ENCODE measurements around the gene FOXO1. TPM values are rescaled to one million over a fixed set of nuclear protein-coding genes. Genes with fewer than 3 reads are reported as not detected.

FOXO1 gene
- total RNA-seq, 2 donors from 2014 or later: 41.7 to 60.9 TPM

DNA sequence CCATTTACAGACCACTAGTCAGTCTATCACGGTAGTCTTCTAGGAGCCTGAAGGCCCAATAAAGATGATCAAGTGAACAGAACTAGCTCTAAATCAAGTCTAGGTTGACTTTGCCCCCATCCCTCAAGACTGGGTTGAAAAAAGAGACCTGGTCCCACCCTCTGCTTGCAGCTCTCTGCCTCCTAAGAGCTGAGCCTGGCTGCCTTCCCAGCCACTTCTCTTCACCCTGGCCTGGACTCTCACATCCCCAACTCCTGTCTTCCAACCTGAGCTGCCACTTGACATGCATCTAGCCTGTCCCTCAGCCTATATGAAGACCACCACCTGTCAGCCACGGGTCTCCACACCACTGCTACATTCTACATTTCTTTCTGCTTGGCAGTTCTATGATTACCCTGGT is 99.6 kb downstream of the FOXO1 start:
- TF ChIP-seq, protein P1, sequence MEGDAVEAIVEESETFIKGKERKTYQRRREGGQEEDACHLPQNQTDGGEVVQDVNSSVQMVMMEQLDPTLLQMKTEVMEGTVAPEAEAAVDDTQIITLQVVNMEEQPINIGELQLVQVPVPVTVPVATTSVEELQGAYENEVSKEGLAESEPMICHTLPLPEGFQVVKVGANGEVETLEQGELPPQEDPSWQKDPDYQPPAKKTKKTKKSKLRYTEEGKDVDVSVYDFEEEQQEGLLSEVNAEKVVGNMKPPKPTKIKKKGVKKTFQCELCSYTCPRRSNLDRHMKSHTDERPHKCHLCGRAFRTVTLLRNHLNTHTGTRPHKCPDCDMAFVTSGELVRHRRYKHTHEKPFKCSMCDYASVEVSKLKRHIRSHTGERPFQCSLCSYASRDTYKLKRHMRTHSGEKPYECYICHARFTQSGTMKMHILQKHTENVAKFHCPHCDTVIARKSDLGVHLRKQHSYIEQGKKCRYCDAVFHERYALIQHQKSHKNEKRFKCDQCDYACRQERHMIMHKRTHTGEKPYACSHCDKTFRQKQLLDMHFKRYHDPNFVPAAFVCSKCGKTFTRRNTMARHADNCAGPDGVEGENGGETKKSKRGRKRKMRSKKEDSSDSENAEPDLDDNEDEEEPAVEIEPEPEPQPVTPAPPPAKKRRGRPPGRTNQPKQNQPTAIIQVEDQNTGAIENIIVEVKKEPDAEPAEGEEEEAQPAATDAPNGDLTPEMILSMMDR (IDR thresholded peaks at IDR 0.05): no peak
- Histone ChIP-seq H3K4me1 (ENCODE audit: control insufficient read depth in 1 of 2, low read depth in 2 of 2) (peaks cover 44 to 78% of the 10 kb centered on the region in 2 donors), H3K27me3 (replicated peaks; ENCODE audit: insufficient read depth) (no peaks in the 10 kb centered on the region)

DNA sequence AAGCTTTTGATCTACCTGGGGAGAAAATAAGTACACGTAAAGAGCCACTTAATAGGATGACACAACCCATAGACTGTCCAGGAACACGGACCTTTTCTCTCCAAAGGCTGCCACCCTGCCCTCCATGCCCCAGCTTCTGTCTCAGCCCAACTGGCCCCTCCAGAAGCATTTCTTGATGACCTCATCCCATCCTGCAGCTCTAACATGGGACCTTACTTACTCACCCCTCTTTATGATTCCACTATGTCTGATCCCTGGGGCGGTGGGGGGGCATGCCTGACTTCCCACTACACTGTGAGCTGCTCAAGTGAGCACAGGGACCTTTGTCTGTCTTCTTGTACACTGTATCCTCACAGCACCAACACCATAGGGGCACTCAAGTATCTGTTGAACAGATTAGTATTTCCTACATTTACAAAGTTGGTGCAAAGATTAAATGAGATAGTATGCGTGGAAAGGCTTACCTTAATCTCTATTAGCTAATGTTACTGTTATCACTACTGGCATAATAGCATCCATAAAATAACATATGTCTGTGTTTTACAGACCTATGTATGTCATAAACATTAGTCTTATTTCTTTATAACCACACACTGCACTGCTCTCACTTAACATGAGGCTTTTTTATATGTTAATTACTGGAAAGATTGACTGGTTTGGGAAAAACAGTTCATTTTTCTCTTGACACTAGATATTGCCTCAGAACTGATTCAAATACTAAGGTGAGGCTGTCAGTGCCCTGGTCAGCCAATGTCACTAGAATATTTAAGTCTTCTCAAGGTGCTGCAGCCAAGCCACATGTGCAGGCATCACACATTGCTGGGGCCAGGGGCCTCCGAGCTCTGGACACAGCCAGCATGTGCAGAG is 100.9 kb downstream of the FOXO1 start:
- H3K4me3 ChIP-seq: no peak overlapping the region
- no peak overlapping the region for H3K27ac ChIP-seq
- H3K36me3 ChIP-seq: no peaks in the 10 kb centered on the region
- DNase-seq (ENCODE audit: low spot score) (no peak), ATAC-seq (ENCODE audit: insufficient number of reproducible peaks, low FRiP score, low read depth) (no peak)
- TF ChIP-seq, protein P1 (IDR thresholded peaks at IDR 0.05): no peak
- no peaks in the 10 kb centered on the region for H3K9me3 ChIP-seq
- peaks cover 44 to 71% of the 10 kb centered on the region in 2 donors for H3K4me1 ChIP-seq (ENCODE audit: control insufficient read depth in 1 of 2, low read depth in 2 of 2)
- H3K27me3 ChIP-seq (replicated peaks; ENCODE audit: insufficient read depth): no peaks in the 10 kb centered on the region

More for the DNA sequence above, 99.6 kb downstream of the FOXO1 start:
- no peak overlapping the region for H3K27ac ChIP-seq
- ATAC-seq (ENCODE audit: insufficient number of reproducible peaks, low FRiP score, low read depth) (no peak), DNase-seq (ENCODE audit: low spot score) (no peak)
- no peaks in the 10 kb centered on the region for H3K9me3 ChIP-seq
- no peaks in the 10 kb centered on the region for H3K36me3 ChIP-seq
- H3K4me3 ChIP-seq: no peak overlapping the region

DNA sequence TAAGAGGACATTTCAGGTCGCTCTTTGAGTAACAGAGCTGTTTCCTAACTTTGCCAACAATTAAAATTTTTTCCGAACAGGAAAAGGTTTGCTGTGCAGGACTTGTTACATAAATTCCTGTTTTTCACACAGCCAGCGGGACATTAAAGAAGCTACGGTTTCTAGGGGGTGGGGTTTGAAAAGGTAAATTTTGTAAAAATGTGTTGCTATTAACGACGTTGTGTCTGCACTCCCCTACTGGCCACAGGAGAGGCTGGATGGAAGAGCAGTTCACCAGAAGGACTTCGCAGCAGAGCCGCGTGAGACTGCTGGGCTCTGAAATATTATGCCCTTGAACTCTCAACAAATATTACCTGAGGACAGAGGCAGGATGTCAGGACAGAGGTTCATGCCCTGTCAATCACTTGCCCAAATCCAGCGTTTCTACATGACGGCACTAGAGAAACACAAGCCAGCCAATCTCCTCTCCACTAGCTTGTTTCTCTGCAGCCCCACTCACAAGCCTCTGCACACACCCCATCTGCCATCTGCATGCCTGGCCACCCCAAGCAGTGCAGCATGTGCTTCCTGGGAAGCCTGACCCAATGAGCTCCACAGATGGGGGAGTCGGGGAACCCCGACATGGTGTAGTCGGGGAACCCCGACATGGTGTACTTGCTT is 102.0 kb downstream of the FOXO1 start:
- Histone ChIP-seq H3K27ac (no peak overlapping the region), H3K4me1 (ENCODE audit: control insufficient read depth in 1 of 2, low read depth in 2 of 2) (peaks cover 44 to 69% of the 10 kb centered on the region in 2 donors), H3K36me3 (no peaks in the 10 kb centered on the region), H3K4me3 (peak overlapping the region; percentile 22), H3K9me3 (no peaks in the 10 kb centered on the region), H3K27me3 (replicated peaks; ENCODE audit: insufficient read depth) (no peaks in the 10 kb centered on the region)
- no peak for DNase-seq (ENCODE audit: low spot score)
- TF ChIP-seq, protein P1 (IDR thresholded peaks at IDR 0.05): no peak
- no peak for ATAC-seq (ENCODE audit: insufficient number of reproducible peaks, low FRiP score, low read depth)

DNA sequence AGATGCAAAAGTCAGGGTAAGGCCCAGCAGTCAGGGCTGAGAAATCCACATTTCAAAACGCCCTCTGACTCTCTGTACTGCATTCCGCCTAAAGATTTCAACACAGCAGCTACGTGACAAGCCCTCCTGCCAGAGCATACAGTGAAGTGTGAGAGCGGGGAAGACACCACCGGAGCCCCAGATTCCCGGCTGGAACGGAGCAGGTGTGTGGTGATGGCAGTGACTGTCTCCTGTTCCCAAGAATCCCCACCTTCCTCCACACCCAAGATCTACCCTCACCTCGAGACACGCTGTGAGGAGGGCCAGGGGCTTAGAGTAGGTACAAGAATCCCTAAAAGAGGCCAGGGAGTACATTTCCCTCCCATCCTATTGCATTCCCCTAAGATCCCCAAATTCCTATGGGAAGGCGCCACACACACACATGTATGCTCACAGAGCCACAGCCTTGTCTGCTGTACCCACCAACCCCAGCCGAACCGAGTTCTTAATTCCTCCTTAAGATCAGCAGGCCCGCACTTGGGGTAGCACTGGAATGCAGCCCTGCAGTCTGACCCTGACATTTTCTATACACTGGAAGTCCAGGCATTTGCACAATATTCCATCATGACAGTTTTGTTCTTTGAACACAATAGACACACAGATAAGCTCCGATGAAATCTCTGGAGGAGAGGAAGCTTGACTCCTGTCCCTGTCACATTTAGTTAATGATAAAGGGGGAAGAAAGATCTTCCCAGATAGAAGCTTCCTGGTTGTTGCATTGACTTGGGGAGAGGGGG is 102.9 kb downstream of the FOXO1 start:
- peak overlapping the region; percentile 22 for H3K4me3 ChIP-seq
- no peaks in the 10 kb centered on the region for H3K9me3 ChIP-seq
- peak overlapping the region in 1 of 2 donors; percentile 12 for H3K27ac ChIP-seq
- H3K36me3 ChIP-seq: no peaks in the 10 kb centered on the region
- TF ChIP-seq, protein P1 (IDR thresholded peaks at IDR 0.05): no peak
- no peaks in the 10 kb centered on the region for H3K27me3 ChIP-seq (replicated peaks; ENCODE audit: insufficient read depth)
- no peak for DNase-seq (ENCODE audit: low spot score)
- ATAC-seq (ENCODE audit: insufficient number of reproducible peaks, low FRiP score, low read depth): no peak
- peaks cover 45 to 69% of the 10 kb centered on the region in 2 donors for H3K4me1 ChIP-seq (ENCODE audit: control insufficient read depth in 1 of 2, low read depth in 2 of 2)

DNA sequence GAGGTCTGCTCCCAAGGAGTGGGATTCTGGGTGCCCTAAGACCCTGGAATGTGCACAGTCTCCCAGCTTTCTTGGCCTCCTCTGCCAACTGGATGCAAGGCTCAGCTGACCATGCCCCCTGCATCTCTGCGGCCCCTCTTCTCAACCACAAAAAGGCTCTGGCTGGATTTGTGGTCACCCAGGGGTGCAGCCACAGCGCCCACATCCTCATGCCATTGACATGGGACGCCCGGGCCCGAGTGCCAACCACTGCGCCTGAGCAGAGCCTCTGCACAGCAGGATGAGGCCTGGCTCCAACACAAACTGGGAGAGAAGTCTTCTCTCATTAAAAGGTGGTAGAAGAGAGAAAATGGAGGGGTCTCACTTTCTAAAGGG is 103.5 kb downstream of the FOXO1 start:
- Histone ChIP-seq H3K27ac (peak overlapping the region in 1 of 2 donors; percentile 12), H3K36me3 (no peaks in the 10 kb centered on the region), H3K9me3 (no peaks in the 10 kb centered on the region), H3K4me1 (ENCODE audit: control insufficient read depth in 1 of 2, low read depth in 2 of 2) (peaks cover 46 to 69% of the 10 kb centered on the region in 2 donors), H3K4me3 (no peak overlapping the region), H3K27me3 (replicated peaks; ENCODE audit: insufficient read depth) (no peaks in the 10 kb centered on the region)
- DNase-seq (ENCODE audit: low spot score): no peak
- ATAC-seq (ENCODE audit: insufficient number of reproducible peaks, low FRiP score, low read depth): no peak
- TF ChIP-seq, protein P1 (IDR thresholded peaks at IDR 0.05): no peak

Measured in thoracic aorta (tissue), 2 donors.